ENCODE data around the gene ATP8A2. TPM values are rescaled to one million over a fixed set of nuclear protein-coding genes. Genes with fewer than 3 reads are reported as not detected.
"Not testable (repeated sequence)": the region's sequence is repeated elsewhere in the genome, so short reads cannot be mapped to it uniquely, and the experiment has no call there.

ATP8A2 gene
- total and polyA plus RNA-seq, 9 donors: 0.23 to 0.95 (median 0.35) TPM

GRCh38 chr13:25502551-25502950, 130.8 kb downstream of the ATP8A2 start:
- TF ChIP-seq POLR2A (IDR thresholded peaks at IDR 0.05): no peak
- no peak for TF ChIP-seq EP300 (IDR thresholded peaks at IDR 0.05)
- TF ChIP-seq, protein P1, sequence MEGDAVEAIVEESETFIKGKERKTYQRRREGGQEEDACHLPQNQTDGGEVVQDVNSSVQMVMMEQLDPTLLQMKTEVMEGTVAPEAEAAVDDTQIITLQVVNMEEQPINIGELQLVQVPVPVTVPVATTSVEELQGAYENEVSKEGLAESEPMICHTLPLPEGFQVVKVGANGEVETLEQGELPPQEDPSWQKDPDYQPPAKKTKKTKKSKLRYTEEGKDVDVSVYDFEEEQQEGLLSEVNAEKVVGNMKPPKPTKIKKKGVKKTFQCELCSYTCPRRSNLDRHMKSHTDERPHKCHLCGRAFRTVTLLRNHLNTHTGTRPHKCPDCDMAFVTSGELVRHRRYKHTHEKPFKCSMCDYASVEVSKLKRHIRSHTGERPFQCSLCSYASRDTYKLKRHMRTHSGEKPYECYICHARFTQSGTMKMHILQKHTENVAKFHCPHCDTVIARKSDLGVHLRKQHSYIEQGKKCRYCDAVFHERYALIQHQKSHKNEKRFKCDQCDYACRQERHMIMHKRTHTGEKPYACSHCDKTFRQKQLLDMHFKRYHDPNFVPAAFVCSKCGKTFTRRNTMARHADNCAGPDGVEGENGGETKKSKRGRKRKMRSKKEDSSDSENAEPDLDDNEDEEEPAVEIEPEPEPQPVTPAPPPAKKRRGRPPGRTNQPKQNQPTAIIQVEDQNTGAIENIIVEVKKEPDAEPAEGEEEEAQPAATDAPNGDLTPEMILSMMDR (IDR thresholded peaks at IDR 0.05): no peak
- WGBS, 3 donors: 84 to 91% (median 86%) methylated on average over 6 of the region's 6 CpGs
- Histone ChIP-seq H3K27me3 (no peaks in the 10 kb centered on the region), H3K9me3 (no peaks in the 10 kb centered on the region), H3K36me3 (no peaks in the 10 kb centered on the region), H3K27ac (no peak overlapping the region), H3K4me3 (no peak overlapping the region), H3K4me1 (ENCODE audit: insufficient read depth) (no peaks in the 10 kb centered on the region)
- intact Hi-C loops (cut with DNase I): no loop called here
- no peak for DNase-seq

DNA sequence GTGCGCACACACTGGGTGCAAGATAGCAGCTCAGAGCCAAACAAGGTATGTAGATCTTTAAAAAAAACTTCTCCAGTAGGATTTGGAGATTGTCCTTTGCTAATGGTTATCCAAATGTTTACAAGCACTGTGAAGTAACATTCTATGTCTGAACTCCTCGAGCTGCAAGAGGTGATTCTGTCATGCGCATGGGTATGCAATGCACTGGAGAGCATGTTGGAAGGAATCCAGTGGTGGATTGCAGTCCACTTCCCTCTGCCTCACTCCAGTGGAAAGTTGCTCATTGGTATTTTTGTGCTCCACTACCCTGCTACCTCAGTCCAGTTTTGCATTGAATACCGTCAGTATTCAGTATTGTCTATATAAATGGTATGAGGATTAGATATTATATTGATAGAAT, 132.1 kb downstream of the ATP8A2 start:
- intact Hi-C loops (cut with DNase I): no loop called here

DNA sequence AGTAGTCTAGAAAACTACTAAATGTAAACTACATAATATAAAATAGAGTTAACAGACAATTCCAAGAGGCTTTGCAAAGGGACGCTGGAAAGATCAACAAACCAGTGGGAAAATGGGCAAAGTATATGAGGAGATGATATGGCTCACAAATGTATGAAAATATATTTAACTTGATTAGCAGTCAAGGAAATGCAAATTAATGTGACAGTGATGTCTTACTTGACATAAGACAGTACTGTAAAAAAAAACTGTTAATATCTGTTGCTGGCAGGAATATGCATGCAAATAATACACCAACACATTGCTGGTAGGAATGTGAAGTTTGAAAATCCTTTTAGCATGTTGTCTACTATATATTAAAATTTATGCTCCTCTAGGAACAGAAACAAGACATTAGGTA, 136.1 kb downstream of the ATP8A2 start:
- 74 to 86% (median 74%) methylated on average over 1 of the region's 1 CpG for WGBS, 3 donors
- intact Hi-C loops (cut with DNase I): no loop called here

More for the DNA sequence above, 132.1 kb downstream of the ATP8A2 start:
- H3K9me3 ChIP-seq: no peaks in the 10 kb centered on the region
- H3K27me3 ChIP-seq: no peaks in the 10 kb centered on the region
- 87 to 93% (median 92%) methylated on average over 4 of the region's 4 CpGs for WGBS, 3 donors
- H3K36me3 ChIP-seq: no peaks in the 10 kb centered on the region
- no peak for TF ChIP-seq EP300 (IDR thresholded peaks at IDR 0.05)
- TF ChIP-seq POLR2A (IDR thresholded peaks at IDR 0.05): no peak
- TF ChIP-seq, protein P1 (IDR thresholded peaks at IDR 0.05): no peak
- no peak overlapping the region for H3K27ac ChIP-seq
- H3K4me1 ChIP-seq (ENCODE audit: insufficient read depth): no peaks in the 10 kb centered on the region
- no peak for DNase-seq
- H3K4me3 ChIP-seq: no peak overlapping the region

DNA sequence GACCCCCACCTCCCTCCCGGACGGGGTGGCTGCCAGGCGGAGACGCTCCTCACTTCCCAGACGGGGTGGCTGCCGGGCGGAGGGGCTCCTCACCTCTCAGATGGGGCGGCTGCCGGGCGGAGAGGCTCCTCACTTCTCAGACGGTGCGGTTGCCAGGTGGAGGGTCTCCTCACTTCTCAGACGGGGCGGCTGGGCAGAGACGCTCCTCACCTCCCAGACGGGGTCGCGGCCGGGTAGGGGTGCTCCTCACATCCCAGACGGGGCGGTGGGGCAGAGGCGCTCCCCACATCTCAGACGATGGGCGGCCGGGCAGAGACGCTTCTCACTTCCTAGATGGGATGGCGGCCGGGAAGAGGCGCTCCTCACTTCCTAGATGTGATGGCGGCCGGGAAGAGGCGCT, 141.3 kb downstream of the ATP8A2 start:
- H3K27ac ChIP-seq; DNase-seq; H3K36me3 ChIP-seq; H3K27me3 ChIP-seq; H3K4me1 ChIP-seq (ENCODE audit: insufficient read depth); H3K9me3 ChIP-seq; H3K4me3 ChIP-seq; intact Hi-C loops (cut with DNase I): not testable (repeated sequence)
- 94 to 98% (median 95%) methylated on average over 17 to 31 of the region's 32 CpGs for WGBS, 3 donors

More for the DNA sequence above, 136.1 kb downstream of the ATP8A2 start:
- no peak overlapping the region for H3K27ac ChIP-seq
- no peaks in the 10 kb centered on the region for H3K9me3 ChIP-seq
- TF ChIP-seq, protein P1 (IDR thresholded peaks at IDR 0.05): no peak
- no peak for TF ChIP-seq POLR2A (IDR thresholded peaks at IDR 0.05)
- TF ChIP-seq EP300 (IDR thresholded peaks at IDR 0.05): no peak
- no peaks in the 10 kb centered on the region for H3K27me3 ChIP-seq
- H3K36me3 ChIP-seq: no peaks in the 10 kb centered on the region
- H3K4me1 ChIP-seq (ENCODE audit: insufficient read depth): no peaks in the 10 kb centered on the region
- no peak overlapping the region for H3K4me3 ChIP-seq
- no peak for DNase-seq

- 92 to 94% (median 93%) methylated on average over 5 of the region's 5 CpGs for WGBS, 3 donors
- intact Hi-C loops (cut with DNase I): loop anchor here in 1 of 4 donors (5.0 kb wide), 1 partner anchor 1651 kb away; no protein-coding TSS in a partner anchor
- no peak overlapping the region for H3K27ac ChIP-seq
- TF ChIP-seq EP300 (IDR thresholded peaks at IDR 0.05) (no peak), POLR2A (IDR thresholded peaks at IDR 0.05) (no peak)
- TF ChIP-seq, protein P1 (IDR thresholded peaks at IDR 0.05): no peak
- H3K4me1 ChIP-seq (ENCODE audit: insufficient read depth): no peaks in the 10 kb centered on the region
- H3K27me3 ChIP-seq: no peaks in the 10 kb centered on the region
- no peaks in the 10 kb centered on the region for H3K9me3 ChIP-seq
- no peaks in the 10 kb centered on the region for H3K36me3 ChIP-seq
- no peak for DNase-seq
- no peak overlapping the region for H3K4me3 ChIP-seq
Observed at GRCh38 chr13:25518441-25518840, 146.7 kb downstream of the ATP8A2 start.
